H1 (cell line): ENCODE results near the gene GUCA1A.

Experiments
- BACH1 ChIP-seq: IDR thresholded peaks from 2 replicates; pipeline ENCODE4 v1.6.1; 2012; ENCODE audit warnings: low read length, improper control_type of control experiment
- CEBPB ChIP-seq: IDR thresholded peaks from 2 replicates; pipeline ENCODE4 v1.6.1; 2012; ENCODE audit warnings: low read depth, low read length
- CHD7 ChIP-seq: fragments of 300-600 bp; sonication (generic); IDR thresholded peaks from 2 replicates; pipeline ENCODE4 v1.7.1; 2012; ENCODE audit warnings: low read length, moderate library complexity, mild to moderate bottlenecking, inconsistent platforms; ENCODE audit not compliant: insufficient replicate concordance
- CTCF ChIP-seq, 3 experiments: IDR thresholded peaks; 1 replicate in 2 of 3; 2 replicates in 1 of 3; pipeline versions ENCODE4 v1.5.1 to v1.6.1; 2011; ENCODE audit warnings: low read length in 3 of 3, mild to moderate bottlenecking in 3 of 3, inconsistent platforms in 2 of 3, low read depth in 1 of 3, moderate library complexity in 1 of 3; ENCODE audit not compliant: insufficient read depth in 1 of 3; ENCODE audit errors: control extremely low read depth in 1 of 3
- EZH2 ChIP-seq: fragments of 200-600 bp; sonication (generic); IDR thresholded peaks from 2 replicates; pipeline ENCODE4 v1.7.1; 2012; ENCODE audit warnings: low read depth, mild to moderate bottlenecking, moderate library complexity, low read length, inconsistent platforms; ENCODE audit not compliant: severe bottlenecking
- JUND ChIP-seq: IDR thresholded peaks from 2 replicates; pipeline ENCODE4 v1.6.1; 2011; ENCODE audit warnings: mild to moderate bottlenecking, improper control_type of control experiment, low read length
- MAFK ChIP-seq: IDR thresholded peaks from 2 replicates; pipeline ENCODE4 v1.6.1; 2012; ENCODE audit warnings: low read depth, mild to moderate bottlenecking, improper control_type of control experiment, low read length
- POLR2A ChIP-seq, 2 experiments: IDR thresholded peaks; 1 replicate in 1 of 2; 2 replicates in 1 of 2; pipeline ENCODE4 v1.6.1; 2011; ENCODE audit warnings: low read depth in 2 of 2, low read length in 2 of 2, mild to moderate bottlenecking in 2 of 2; ENCODE audit errors: control extremely low read depth in 1 of 2
- POLR2AphosphoS5 ChIP-seq: IDR thresholded peaks from 2 replicates; pipeline ENCODE4 v1.6.1; 2011; ENCODE audit warnings: low read depth, low read length
- POU5F1 ChIP-seq: IDR thresholded peaks from 2 replicates; pipeline ENCODE4 v1.6.1; 2011; ENCODE audit warnings: low read depth, mild to moderate bottlenecking, low read length, moderate library complexity
- RAD21 ChIP-seq, 2 experiments: IDR thresholded peaks in 1 of 2; conservative IDR thresholded peaks in 1 of 2; 2 replicates each; pipeline ENCODE4 v1.6.1; 2011; ENCODE audit warnings: low read depth in 2 of 2, low read length in 2 of 2, improper control_type of control experiment in 1 of 2, inconsistent platforms in 1 of 2, mild to moderate bottlenecking in 1 of 2, moderate library complexity in 1 of 2
- TEAD4 ChIP-seq: IDR thresholded peaks from 2 replicates; pipeline ENCODE4 v1.6.1; 2012; ENCODE audit warnings: low read depth, low read length, inconsistent platforms, mixed read lengths
- YY1 ChIP-seq: IDR thresholded peaks from 2 replicates; pipeline ENCODE4 v1.6.1; 2011; ENCODE audit warnings: low read depth, mild to moderate bottlenecking, low read length
- ZNF274 ChIP-seq: IDR thresholded peaks from 2 replicates; pipeline ENCODE4 v1.7.0; 2012; ENCODE audit warnings: low read length, borderline replicate concordance; ENCODE audit errors: extremely low read depth

DNA sequence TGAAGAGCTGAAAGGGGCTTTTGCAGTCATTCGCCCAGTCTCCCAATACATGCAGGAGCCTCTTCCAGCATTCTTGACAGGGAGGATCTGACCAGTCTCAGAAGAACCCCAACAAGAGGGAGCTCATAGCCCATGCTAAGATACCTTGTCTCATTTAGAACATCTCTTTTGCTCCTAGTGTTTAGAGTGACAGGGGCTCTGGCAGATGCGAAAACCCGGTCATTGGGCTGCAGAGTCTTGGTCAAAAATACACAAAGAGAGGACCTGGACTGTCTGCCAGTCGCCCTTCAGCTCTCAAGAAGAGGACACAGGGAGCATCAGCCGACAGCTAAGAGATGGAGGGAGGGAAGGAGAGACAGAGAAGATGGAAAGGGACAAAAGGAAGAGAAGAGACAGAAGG lies 20.9 kb downstream of the GUCA1A start:
- TF ChIP-seq ZNF274 (no peak), MAFK (no peak), POU5F1 (no peak), EZH2 (no peak), CTCF (IDR thresholded peaks at IDR 0.05; ENCODE audit: control extremely low read depth in 1 of 3, insufficient read depth in 1 of 3, low read depth in 1 of 3, low read length in 3 of 3) (no peak), POLR2AphosphoS5 (no peak), JUND (no peak), CEBPB (no peak), YY1 (no peak), BACH1 (no peak), TEAD4 (no peak), CHD7 (no peak), RAD21 (IDR thresholded peaks at IDR 0.05 in 1 of 2, conservative IDR thresholded peaks at IDR 0.05 in 1 of 2; ENCODE audit: low read depth in 2 of 2, low read length in 2 of 2) (no peak), POLR2A (IDR thresholded peaks at IDR 0.05; ENCODE audit: control extremely low read depth in 1 of 2, low read depth in 2 of 2, low read length in 2 of 2) (no peak)
